Coronary artery (tissue), 2 donors: ENCODE measurements around the gene NCLN.

Experiments
- DNase-seq: peaks from one replicate; pipeline ENCODE4 v3.0.0-alpha.2; 2017; ENCODE audit warnings: low spot score
- H3K27ac ChIP-seq, 2 donors: fragments of 200-600 bp; sonication (generic); one replicate each; pipeline ENCODE4 v1.5.1; 2016 to 2019
- H3K4me3 ChIP-seq: fragments of 200-600 bp; sonication (generic); 2 replicates; pipeline ENCODE4 v1.5.1; 2016; ENCODE audit warnings: mild to moderate bottlenecking, moderate library complexity
- CTCF ChIP-seq: fragments of 200-600 bp; sonication (generic); IDR thresholded peaks from one replicate; pipeline ENCODE4 v1.5.1; 2019; ENCODE audit warnings: antibody characterized with exemption

The NCLN gene

DNA sequence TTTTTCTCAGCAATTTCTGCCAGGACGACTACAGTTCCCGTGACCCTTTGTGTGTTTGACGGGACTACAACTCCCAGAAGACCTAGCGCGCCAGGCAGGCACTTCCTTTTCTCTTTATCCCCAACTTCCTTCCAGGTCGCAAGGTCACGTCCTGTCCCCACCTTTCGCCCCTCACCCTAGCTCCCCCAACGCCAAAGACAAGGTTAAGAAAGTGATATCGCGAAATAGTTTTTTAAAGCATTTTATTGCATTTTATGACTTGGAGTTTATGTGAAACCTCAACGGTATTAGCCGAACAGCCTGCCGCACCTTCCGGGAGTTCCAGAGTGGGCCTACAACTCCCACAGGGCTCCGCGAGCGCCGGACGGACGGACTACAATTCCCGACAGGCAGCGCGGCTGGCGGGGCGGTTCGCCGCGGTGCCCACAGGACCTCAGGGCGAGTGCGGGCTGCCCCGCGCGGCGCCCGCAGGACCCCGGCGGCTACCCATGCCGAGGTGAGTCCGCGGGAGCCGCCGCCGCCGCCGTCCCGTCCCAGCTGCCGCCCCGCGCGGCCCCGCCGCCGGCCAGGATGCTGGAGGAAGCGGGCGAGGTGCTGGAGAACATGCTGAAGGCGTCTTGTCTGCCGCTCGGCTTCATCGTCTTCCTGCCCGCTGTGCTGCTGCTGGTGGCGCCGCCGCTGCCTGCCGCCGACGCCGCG is at the start of gene NCLN:
Gene NCLN, plus strand, starts transcription at position 470 of the 699 bp plus-strand sequence. Its CDS starts 101 bp downstream, at position 571.
- no peak for TF ChIP-seq CTCF
- DNase-seq = peak; percentile 95
- H3K4me3 ChIP-seq = peak within 1 kb of the TSS; percentile 95
- peak within 1 kb of the TSS; percentile 69 to 78 for H3K27ac ChIP-seq

- TF ChIP-seq CTCF = no peak
- no peak for DNase-seq
- Histone ChIP-seq H3K27ac (peak within 1 kb of the TSS in 1 of 2 donors; percentile 83), H3K4me3 (peak within 1 kb of the TSS; percentile 64)
Measured at GRCh38 chr19:3135961-3136683, 49.6 kb upstream of the NCLN start, which contains the start of gene GNA15. GNA15 (plus strand) TSS chr19:3136033; CDS start chr19:3136451, 418 bp downstream.

DNA sequence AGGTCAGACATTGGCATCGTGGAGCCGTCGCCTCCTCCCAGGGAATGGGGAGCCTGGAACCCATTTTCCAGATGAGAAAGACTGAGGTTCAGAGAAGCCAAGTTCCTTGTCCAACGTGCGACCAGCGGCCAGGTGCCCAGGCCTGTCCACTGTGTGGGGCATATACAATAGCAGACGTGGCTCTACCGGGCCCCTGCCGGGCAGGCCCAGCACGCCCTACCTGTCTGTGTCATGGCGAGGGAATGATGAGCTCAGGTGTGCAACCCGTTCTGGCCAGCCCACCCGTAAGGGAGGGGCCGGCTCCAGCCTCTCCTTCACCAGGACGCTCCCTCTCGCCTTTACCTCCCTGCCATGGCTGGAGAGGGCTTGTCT is 49.1 kb upstream of the NCLN start:
- no peak for TF ChIP-seq CTCF
- H3K4me3 ChIP-seq = peak overlapping the region; percentile 64
- DNase-seq = no peak
- H3K27ac ChIP-seq = peak overlapping the region in 1 of 2 donors; percentile 83

GRCh38 chr19:3137119-3137518 is 48.6 kb upstream of the NCLN start:
- peak; percentile 70 for DNase-seq
- Histone ChIP-seq H3K4me3 (peak overlapping the region; percentile 64), H3K27ac (peak overlapping the region in 1 of 2 donors; percentile 83)
- TF ChIP-seq CTCF = no peak

GRCh38 chr19:3138268-3138667 is 47.5 kb upstream of the NCLN start:
- Histone ChIP-seq H3K27ac (no peak overlapping the region), H3K4me3 (no peak overlapping the region)
- TF ChIP-seq CTCF = no peak
- DNase-seq = peak; percentile 69

DNA sequence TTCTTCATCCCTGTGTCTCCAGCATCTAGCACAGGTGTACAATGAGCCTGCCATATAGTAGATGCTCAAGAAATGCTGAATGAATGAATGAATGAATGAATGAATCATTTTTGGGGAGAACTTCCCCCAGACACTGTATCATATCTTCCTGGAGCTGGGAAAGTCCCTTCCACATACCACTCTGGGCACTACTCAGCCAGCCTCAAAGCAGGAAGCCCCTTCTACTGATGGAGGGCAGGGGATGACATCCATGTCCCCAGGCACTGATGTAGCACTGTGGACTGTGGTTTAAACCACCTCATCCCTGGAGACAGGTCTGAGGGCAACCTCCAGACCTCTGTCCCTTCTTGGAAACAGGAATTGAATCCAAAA is 45.1 kb upstream of the NCLN start:
- H3K27ac ChIP-seq = peak overlapping the region in 1 of 2 donors; percentile 40
- TF ChIP-seq CTCF = no peak
- no peak overlapping the region for H3K4me3 ChIP-seq
- no peak for DNase-seq
